NK-92 (cell line): ENCODE measurements around the gene LIPC.

Experiments
- DNase-seq: peaks from one replicate; lab custom pipeline; 2025; ENCODE audit not compliant: unreplicated experiment; lab: John Stamatoyannopoulos, UW

The LIPC gene

GRCh38 chr15:58472221-58472620, 40.4 kb downstream of the LIPC start:
- no peak for DNase-seq

DNA sequence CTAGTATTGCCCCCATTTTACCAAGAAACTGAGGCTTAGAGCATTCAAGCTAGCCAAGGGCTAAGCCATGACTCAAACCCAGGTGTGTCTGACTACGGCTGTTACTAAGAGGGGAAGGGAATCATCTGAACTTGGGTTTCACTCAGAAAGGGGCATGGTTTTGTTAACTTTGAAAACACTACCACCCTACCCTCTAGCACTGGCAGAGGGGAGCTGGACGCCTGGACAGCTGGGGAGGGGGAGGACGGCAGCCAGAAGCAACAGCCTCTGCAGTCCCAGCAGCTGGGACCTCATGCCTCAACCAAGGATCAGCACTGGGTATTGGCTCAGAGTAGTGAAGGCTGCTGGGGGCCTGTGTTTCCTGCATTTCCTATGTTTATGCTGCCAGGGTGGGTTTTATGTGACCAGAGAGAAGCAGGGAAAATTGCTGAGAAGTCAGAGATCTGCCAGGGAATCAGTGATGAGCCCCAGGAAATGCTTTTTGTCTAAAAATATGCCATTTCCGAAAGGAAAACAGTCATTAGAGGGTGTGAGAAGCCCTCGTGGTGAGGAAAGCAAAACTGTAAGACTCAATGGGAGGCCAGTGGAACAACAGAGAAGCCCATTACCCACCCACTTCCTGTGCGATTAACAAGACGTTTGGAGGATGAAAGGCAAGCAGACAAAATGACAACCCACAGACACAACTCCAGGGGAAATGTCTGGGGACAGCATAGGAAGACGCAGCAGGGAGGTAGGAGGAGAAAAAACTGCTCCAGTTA, 41.2 kb downstream of the LIPC start:
- no peak for DNase-seq

- no peak for DNase-seq
These were observed 41.9 kb downstream of the LIPC start for GRCh38 chr15:58473724-58474123.

GRCh38 chr15:58474741-58475323, 43.0 kb downstream of the LIPC start:
- DNase-seq, result no peak

GRCh38 chr15:58475573-58476524, 44.1 kb downstream of the LIPC start:
- no peak for DNase-seq

DNA sequence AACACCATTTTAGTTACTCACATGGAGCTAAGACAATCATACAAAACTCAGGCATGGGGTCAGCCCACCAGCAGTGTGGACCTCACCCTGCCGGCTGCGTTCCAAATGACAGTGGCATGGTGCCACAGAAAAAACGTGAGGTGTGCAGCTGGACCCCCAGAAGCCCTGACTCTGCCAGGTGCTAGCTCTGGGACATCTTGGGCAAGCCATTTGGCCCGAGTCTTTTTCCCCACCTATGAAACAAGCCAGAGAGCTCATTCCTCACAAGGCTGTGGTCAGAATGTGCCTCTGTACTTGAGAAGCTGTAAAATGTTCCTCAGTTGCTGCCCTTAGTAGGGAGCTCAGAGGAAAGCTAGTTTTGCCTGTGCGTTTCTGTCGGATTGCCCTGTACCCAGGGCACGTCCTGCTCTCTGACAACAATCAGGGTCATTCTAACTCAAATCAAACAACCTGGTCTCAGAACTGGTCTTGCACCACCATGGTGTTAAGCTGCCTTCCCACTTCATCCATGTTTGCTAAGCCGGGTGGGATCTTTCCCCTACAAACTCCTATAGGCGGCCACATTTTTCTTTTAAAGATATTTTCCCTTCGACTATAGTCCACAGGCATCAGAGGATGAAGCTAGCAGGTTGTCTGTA, 44.9 kb downstream of the LIPC start:
- DNase-seq, result no peak

GRCh38 chr15:58477170-58477569, 45.4 kb downstream of the LIPC start:
- no peak for DNase-seq

DNA sequence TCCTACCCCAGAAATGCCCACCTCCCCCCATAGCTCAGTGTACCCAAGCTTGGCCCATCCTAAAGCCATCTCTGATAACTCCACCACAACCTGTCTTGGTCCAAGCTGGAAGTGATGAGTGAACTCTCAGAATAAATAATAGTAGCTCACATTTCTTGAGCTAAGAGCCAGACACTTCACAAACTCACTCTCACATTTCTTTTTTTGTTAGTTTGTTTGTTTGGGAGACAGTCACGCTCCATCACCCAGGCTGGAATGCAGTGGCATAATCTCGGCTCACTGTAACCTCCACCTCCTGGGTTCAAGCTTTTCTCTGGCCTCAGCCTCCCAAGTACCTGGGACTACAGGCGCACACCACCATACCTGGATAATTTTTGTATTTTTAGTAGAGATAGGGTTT, 46.2 kb downstream of the LIPC start:
- no peak for DNase-seq

- no peak for DNase-seq
These were observed 46.8 kb downstream of the LIPC start for GRCh38 chr15:58478579-58478978.

GRCh38 chr15:58479941-58480340, 48.1 kb downstream of the LIPC start:
- no peak for DNase-seq

- no peak for DNase-seq
These were observed 51.6 kb downstream of the LIPC start for GRCh38 chr15:58483376-58483775.

DNA sequence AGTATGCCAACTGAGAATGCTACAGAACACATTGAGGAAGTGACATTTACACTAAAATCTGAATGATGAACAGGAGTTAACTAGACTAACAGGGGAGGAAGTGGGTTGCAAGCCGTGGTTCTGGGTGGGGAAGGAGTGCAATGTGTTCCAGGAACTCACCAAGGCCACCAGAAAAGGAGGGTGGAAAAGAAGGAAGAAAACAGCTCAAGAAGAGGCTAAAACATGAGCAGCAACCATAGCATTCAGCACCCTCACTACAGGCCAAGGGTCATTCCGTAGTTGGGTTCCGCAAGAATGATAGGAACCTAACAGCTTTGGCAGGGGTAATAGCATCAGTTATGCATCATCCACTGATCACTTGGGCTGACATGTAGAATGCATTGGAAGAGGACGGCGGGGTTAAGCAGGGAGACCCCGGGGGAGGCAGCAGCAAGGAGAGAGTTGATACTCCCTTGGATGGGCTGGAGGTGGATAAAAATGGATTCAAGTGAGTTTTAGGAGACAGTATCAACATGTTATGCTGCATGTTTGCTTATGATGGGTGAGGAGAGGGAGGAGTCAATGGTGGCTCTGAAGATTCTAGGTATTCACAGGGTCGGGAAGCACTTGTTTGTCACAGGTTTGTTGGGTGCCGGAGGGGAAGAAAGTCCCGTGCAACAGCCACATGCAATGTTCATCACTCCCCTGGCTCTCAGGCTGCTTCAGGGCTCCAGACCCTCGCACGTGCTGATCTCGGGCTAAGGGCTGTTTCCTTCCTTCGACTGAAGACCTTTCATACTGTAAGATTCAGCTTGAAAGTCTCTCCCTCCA, 53.2 kb downstream of the LIPC start:
- no peak for DNase-seq

DNA sequence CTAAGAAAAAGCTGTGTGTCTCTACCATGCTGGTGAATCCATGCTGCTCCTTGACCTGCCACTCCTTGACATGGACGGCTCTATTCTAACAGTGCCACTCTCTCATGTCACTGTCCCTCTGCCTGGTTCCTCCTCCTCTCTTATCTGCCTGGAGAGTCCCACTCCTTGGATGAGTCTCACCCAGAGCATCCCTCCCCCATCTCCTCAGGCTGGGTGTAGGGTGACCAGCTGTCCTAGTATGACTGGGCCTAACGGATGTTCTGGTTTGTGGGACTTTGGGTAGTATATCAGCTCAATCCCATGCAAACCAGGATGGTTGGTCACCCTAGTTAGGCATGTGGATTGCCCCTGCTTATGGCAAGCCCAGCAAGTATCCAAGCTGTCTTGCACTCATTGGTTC, 54.3 kb downstream of the LIPC start:
- no peak for DNase-seq

DNA sequence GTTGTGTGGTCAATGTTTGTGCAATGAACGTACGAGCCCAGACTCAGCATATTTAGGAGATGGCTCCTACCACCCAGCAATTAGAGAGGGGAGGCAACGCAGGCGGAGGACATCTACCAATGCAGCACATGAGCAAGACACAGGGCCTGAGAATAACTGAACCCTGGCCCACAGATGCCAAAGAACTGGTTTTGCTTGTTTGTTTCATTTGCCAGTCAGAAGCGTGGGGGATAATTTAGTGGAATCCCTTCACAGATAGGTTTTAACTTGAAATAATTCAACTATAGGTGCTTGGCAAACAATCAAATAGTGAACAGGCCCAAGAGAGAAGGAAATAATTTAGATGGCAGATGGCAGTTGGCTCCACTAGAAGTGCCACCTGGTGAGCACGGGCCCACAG, 54.8 kb downstream of the LIPC start:
- no peak for DNase-seq

- no peak for DNase-seq
These were observed 55.4 kb downstream of the LIPC start for GRCh38 chr15:58487041-58487723.

DNA sequence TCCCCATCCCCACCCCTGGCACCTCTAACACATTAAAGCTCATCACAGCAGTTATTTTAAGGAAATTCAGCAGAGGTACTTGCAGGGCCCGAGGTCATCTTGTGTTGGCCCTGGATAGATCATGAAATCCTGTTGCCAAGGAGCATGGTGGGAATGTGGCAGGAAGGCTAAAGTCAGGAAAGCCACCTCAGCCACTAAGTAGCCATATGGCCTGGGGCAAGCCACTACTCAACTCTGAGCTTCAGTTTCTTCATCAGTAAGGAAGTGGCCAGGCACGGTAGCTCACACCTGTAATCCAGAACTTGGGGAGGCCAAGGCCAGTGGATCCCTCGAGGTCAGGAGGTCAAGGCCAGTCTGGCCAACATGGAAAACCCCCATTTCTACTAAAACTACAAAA, 55.9 kb downstream of the LIPC start:
- DNase-seq, result no peak

- no peak for DNase-seq
These were observed 57.7 kb downstream of the LIPC start for GRCh38 chr15:58489289-58490085.

DNA sequence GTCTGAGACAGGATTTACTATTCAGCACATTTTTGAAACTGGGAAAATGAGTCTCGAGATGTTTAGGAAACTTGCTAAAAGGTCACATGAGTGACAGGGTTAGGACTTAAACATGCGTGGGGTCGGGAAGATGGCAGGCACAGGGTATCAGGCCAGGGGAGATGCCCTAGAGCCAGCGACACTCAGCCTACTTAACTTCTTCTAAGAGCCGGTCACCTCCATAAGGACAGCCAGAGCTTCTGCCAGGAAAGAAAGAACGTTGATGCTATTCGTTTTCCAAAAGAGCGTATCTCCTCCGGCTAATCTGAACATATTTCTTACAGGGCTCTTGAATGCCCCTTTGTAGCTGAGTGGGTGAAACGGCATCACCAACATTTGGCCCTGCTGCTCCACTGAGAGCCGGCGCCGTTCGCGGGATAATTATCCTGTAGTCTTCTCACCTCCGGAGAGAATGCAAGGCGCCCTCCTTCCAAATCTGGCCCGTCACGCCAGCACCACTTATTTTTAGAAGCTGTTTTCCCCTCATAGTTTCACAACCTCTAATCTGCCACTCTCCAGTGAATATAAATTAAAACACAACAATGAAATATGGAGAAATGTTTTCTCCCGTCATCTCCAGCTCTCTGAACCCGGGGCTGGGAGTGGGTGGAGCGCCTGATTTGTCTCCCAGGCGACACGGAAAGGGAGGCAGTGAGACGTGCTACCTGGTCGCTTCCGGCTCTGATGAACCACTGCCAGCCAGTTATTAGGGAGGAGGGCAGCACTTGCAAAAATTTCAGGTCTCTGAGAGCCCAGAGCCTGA, 58.5 kb downstream of the LIPC start:
- DNase-seq, result no peak
